Measurements from ENCODE around the gene ING1. TPM values are rescaled to one million over a fixed set of nuclear protein-coding genes. Genes with fewer than 3 reads are reported as not detected.

The ING1 gene
- polyA plus RNA-seq, 1 donor (not counting 4 experiments of a cell fraction or from before 2014, with no cell fraction given) = 6.4 TPM

GRCh38 chr13:110664673-110665072 lies 48.8 kb upstream of the ING1 start:
- DNase-seq (ENCODE audit: low read depth, low spot score) (no peak), FAIRE-seq (no peak)
- Histone ChIP-seq H3K27me3 (ENCODE audit: control insufficient read depth, extremely low read depth, insufficient read depth, low read length) (no peaks in the 10 kb centered on the region), H3K27ac (ENCODE audit: control insufficient read depth, insufficient read depth, low read length) (no peak overlapping the region), H3K36me3 (ENCODE audit: control insufficient read depth in 2 of 2, extremely low read depth in 1 of 2, insufficient read depth in 2 of 2, low read length in 2 of 2) (peaks cover 26 to 33% of the 10 kb centered on the region in 2 experiments), H2AFZ (ENCODE audit: control insufficient read depth, low read length) (no peak overlapping the region), H3K9me3 (ENCODE audit: control insufficient read depth, low read depth, low read length) (no peaks in the 10 kb centered on the region), H3K4me3 (ENCODE audit: control insufficient read depth in 2 of 3, extremely low read depth in 1 of 3, insufficient read depth in 2 of 3, low read depth in 1 of 3, low read length in 3 of 3) (no peak overlapping the region), H4K20me1 (ENCODE audit: control insufficient read depth, extremely low read depth, insufficient read depth, low read length) (no peaks in the 10 kb centered on the region), H3K4me2 (ENCODE audit: control insufficient read depth, extremely low read depth, insufficient read depth, low read depth, low read length) (no peak overlapping the region), H3K9ac (ENCODE audit: control insufficient read depth, extremely low read depth, insufficient read depth, low read length) (no peak overlapping the region), H3K9me1 (ENCODE audit: control insufficient read depth, extremely low read depth, insufficient read depth, low read length) (no peaks in the 10 kb centered on the region), H3K4me1 (ENCODE audit: control insufficient read depth, extremely low read depth, insufficient read depth, low read length) (no peaks in the 10 kb centered on the region), H3K79me2 (ENCODE audit: control insufficient read depth, insufficient read depth, low read length) (no peaks in the 10 kb centered on the region)
- dilution Hi-C loops (cut with MboI; ENCODE audit: extremely low pct_ligation_motif_present, low sequenced_read_pairs) = no loop called here
- TF ChIP-seq, protein P1, sequence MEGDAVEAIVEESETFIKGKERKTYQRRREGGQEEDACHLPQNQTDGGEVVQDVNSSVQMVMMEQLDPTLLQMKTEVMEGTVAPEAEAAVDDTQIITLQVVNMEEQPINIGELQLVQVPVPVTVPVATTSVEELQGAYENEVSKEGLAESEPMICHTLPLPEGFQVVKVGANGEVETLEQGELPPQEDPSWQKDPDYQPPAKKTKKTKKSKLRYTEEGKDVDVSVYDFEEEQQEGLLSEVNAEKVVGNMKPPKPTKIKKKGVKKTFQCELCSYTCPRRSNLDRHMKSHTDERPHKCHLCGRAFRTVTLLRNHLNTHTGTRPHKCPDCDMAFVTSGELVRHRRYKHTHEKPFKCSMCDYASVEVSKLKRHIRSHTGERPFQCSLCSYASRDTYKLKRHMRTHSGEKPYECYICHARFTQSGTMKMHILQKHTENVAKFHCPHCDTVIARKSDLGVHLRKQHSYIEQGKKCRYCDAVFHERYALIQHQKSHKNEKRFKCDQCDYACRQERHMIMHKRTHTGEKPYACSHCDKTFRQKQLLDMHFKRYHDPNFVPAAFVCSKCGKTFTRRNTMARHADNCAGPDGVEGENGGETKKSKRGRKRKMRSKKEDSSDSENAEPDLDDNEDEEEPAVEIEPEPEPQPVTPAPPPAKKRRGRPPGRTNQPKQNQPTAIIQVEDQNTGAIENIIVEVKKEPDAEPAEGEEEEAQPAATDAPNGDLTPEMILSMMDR (optimal IDR thresholded peaks at IDR 0.05 in 1 of 3, IDR thresholded peaks at IDR 0.05 in 1 of 3, conservative IDR thresholded peaks at IDR 0.05 in 1 of 3; ENCODE audit: extremely low read depth in 1 of 3, insufficient read depth in 2 of 3, low read length in 3 of 3) = no peak
- TF ChIP-seq EZH2 (IDR thresholded peaks at IDR 0.05; ENCODE audit: low read length) = no peak

DNA sequence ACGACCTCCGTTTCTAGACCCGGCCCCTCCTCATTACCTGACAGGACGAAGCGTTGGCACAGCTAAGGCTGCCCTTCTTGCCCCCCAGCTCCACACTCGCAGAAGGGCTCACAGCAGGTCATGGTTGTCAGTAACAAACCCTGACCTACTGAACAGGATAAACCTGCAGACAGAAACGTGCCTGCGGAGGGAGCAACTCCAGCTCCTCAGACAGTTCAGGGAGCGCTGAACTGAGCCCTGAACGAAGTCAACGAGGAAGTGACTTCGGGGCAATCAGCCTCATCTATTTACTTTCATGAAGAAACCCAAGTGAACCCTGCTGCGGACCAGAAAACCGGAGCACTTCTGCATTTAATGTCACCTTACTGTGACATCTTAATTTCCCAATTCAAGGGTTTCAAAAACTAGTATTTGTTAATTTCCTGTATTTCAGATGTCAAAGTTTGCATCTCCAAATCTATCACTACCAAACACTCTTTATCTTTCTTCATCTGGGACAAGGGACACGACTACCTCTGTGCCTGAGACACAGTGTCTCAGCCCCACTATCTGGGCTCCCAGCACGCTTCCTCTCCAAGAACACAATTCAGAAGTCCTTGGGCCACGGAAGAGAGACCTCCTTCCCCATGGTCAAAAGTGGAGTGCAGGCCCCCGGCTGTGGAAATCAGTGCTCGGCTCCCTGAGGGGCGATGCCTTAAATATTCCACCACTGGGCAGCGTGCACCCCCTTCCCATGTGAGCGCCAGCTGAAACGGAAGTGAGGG lies 47.8 kb upstream of the ING1 start:
- Histone ChIP-seq H3K4me1 (ENCODE audit: control insufficient read depth, extremely low read depth, insufficient read depth, low read length) (no peaks in the 10 kb centered on the region), H3K27me3 (ENCODE audit: control insufficient read depth, extremely low read depth, insufficient read depth, low read length) (no peaks in the 10 kb centered on the region), H3K9me1 (ENCODE audit: control insufficient read depth, extremely low read depth, insufficient read depth, low read length) (no peaks in the 10 kb centered on the region), H2AFZ (ENCODE audit: control insufficient read depth, low read length) (no peak overlapping the region), H3K36me3 (ENCODE audit: control insufficient read depth in 2 of 2, extremely low read depth in 1 of 2, insufficient read depth in 2 of 2, low read length in 2 of 2) (peaks cover 26 to 33% of the 10 kb centered on the region in 2 experiments), H3K4me3 (ENCODE audit: control insufficient read depth in 2 of 3, extremely low read depth in 1 of 3, insufficient read depth in 2 of 3, low read depth in 1 of 3, low read length in 3 of 3) (no peak overlapping the region), H4K20me1 (ENCODE audit: control insufficient read depth, extremely low read depth, insufficient read depth, low read length) (no peaks in the 10 kb centered on the region), H3K27ac (ENCODE audit: control insufficient read depth, insufficient read depth, low read length) (no peak overlapping the region), H3K9ac (ENCODE audit: control insufficient read depth, extremely low read depth, insufficient read depth, low read length) (no peak overlapping the region), H3K9me3 (ENCODE audit: control insufficient read depth, low read depth, low read length) (no peaks in the 10 kb centered on the region), H3K4me2 (ENCODE audit: control insufficient read depth, extremely low read depth, insufficient read depth, low read depth, low read length) (no peak overlapping the region), H3K79me2 (ENCODE audit: control insufficient read depth, insufficient read depth, low read length) (no peaks in the 10 kb centered on the region)
- no peak for TF ChIP-seq EZH2 (IDR thresholded peaks at IDR 0.05; ENCODE audit: low read length)
- TF ChIP-seq, protein P1 (optimal IDR thresholded peaks at IDR 0.05 in 1 of 3, IDR thresholded peaks at IDR 0.05 in 1 of 3, conservative IDR thresholded peaks at IDR 0.05 in 1 of 3; ENCODE audit: extremely low read depth in 1 of 3, insufficient read depth in 2 of 3, low read length in 3 of 3) = no peak
- DNase-seq (ENCODE audit: low read depth, low spot score) (no peak), FAIRE-seq (no peak)
- dilution Hi-C loops (cut with MboI; ENCODE audit: extremely low pct_ligation_motif_present, low sequenced_read_pairs) = no loop called here

Measured in keratinocyte (primary cell).